HG03159 (cell line): ENCODE results near the gene DYSF.

Experiments used
- ATAC-seq: cut with Tn5 transposase; IDR thresholded peaks from one replicate; pipeline ENCODE4 v1.9.1; 2021; ENCODE audit warnings: mild to moderate bottlenecking, moderate library complexity; ENCODE audit not compliant: unreplicated experiment

Gene DYSF

GRCh38 chr2:71547616-71548285 is 94.4 kb downstream of the DYSF start:
- ATAC-seq: no peak

GRCh38 chr2:71548646-71549425 is 95.5 kb downstream of the DYSF start:
- peak; percentile 59 for ATAC-seq

- no peak for ATAC-seq
Measured at GRCh38 chr2:71550801-71551630, 97.7 kb downstream of the DYSF start.

- ATAC-seq: no peak
Measured at GRCh38 chr2:71551631-71551915, 98.2 kb downstream of the DYSF start.

- ATAC-seq: no peak
Measured at GRCh38 chr2:71552356-71552755, 99.0 kb downstream of the DYSF start.

- no peak for ATAC-seq
Measured at GRCh38 chr2:71552861-71553301, 99.5 kb downstream of the DYSF start.

GRCh38 chr2:71554028-71554705 is 100.8 kb downstream of the DYSF start:
- ATAC-seq: no peak

GRCh38 chr2:71554706-71555056 is 101.3 kb downstream of the DYSF start:
- no peak for ATAC-seq

- no peak for ATAC-seq
Measured at GRCh38 chr2:71555798-71556454, 102.6 kb downstream of the DYSF start.

- ATAC-seq: no peak
Measured at GRCh38 chr2:71556692-71557250, 103.4 kb downstream of the DYSF start.

GRCh38 chr2:71557321-71557720 is 104.0 kb downstream of the DYSF start:
- no peak for ATAC-seq

- ATAC-seq: no peak
Measured at GRCh38 chr2:71558300-71559051, 105.1 kb downstream of the DYSF start.

GRCh38 chr2:71559080-71559827 is 105.9 kb downstream of the DYSF start:
- no peak for ATAC-seq

GRCh38 chr2:71559828-71560637 is 106.7 kb downstream of the DYSF start:
- ATAC-seq: no peak

- no peak for ATAC-seq
Measured at GRCh38 chr2:71560638-71561011, 107.3 kb downstream of the DYSF start.

- no peak for ATAC-seq
Measured at GRCh38 chr2:71561441-71562267, 108.3 kb downstream of the DYSF start.

- no peak for ATAC-seq
Measured at GRCh38 chr2:71562518-71562917, 109.2 kb downstream of the DYSF start.
